ENCODE measurements around the gene KLF1. TPM values are rescaled to one million over a fixed set of nuclear protein-coding genes. Genes with fewer than 3 reads are reported as not detected.

The KLF1 gene
- total RNA-seq, 1 experiment from 2014 or later, result not detected

GRCh38 chr19:12884627-12884925 is 2.4 kb downstream of the KLF1 start:
- TF ChIP-seq ZFX (IDR thresholded peaks at IDR 0.05), result no peak
- TF ChIP-seq FOSL1 (IDR thresholded peaks at IDR 0.05; ENCODE audit: low read depth), result no peak
- TF ChIP-seq SP1 (IDR thresholded peaks at IDR 0.05; ENCODE audit: low read depth), result no peak
- no peak for TF ChIP-seq ZNF274 (IDR thresholded peaks at IDR 0.05; ENCODE audit: low read depth, low read length)
- no peak for TF ChIP-seq POLR2A (IDR thresholded peaks at IDR 0.05; ENCODE audit: borderline replicate concordance, extremely low read depth, insufficient read depth, insufficient read length)
- no peak for TF ChIP-seq EZH2phosphoT487 (IDR thresholded peaks at IDR 0.05; ENCODE audit: borderline replicate concordance)
- no peak for TF ChIP-seq ELF1 (IDR thresholded peaks at IDR 0.05; ENCODE audit: borderline replicate concordance, low read depth)
- no peak for TF ChIP-seq ATF3 (IDR thresholded peaks at IDR 0.05)
- no peak for TF ChIP-seq EZH2 (IDR thresholded peaks at IDR 0.05)
- no peak for TF ChIP-seq TCF7L2 (IDR thresholded peaks at IDR 0.05; ENCODE audit: borderline replicate concordance, extremely low read depth, insufficient read depth, insufficient read length)
- TF ChIP-seq, protein P1, sequence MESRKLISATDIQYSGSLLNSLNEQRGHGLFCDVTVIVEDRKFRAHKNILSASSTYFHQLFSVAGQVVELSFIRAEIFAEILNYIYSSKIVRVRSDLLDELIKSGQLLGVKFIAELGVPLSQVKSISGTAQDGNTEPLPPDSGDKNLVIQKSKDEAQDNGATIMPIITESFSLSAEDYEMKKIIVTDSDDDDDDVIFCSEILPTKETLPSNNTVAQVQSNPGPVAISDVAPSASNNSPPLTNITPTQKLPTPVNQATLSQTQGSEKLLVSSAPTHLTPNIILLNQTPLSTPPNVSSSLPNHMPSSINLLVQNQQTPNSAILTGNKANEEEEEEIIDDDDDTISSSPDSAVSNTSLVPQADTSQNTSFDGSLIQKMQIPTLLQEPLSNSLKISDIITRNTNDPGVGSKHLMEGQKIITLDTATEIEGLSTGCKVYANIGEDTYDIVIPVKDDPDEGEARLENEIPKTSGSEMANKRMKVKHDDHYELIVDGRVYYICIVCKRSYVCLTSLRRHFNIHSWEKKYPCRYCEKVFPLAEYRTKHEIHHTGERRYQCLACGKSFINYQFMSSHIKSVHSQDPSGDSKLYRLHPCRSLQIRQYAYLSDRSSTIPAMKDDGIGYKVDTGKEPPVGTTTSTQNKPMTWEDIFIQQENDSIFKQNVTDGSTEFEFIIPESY (IDR thresholded peaks at IDR 0.05; ENCODE audit: extremely low read depth, insufficient replicate concordance, low read length), result no peak
- TF ChIP-seq, protein P2, sequence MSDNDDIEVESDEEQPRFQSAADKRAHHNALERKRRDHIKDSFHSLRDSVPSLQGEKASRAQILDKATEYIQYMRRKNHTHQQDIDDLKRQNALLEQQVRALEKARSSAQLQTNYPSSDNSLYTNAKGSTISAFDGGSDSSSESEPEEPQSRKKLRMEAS (IDR thresholded peaks at IDR 0.05), result no peak
- TF ChIP-seq JUND (IDR thresholded peaks at IDR 0.05), result no peak
- TF ChIP-seq EGR1 (IDR thresholded peaks at IDR 0.05; ENCODE audit: low read depth), result no peak
- TF ChIP-seq, protein P3, sequence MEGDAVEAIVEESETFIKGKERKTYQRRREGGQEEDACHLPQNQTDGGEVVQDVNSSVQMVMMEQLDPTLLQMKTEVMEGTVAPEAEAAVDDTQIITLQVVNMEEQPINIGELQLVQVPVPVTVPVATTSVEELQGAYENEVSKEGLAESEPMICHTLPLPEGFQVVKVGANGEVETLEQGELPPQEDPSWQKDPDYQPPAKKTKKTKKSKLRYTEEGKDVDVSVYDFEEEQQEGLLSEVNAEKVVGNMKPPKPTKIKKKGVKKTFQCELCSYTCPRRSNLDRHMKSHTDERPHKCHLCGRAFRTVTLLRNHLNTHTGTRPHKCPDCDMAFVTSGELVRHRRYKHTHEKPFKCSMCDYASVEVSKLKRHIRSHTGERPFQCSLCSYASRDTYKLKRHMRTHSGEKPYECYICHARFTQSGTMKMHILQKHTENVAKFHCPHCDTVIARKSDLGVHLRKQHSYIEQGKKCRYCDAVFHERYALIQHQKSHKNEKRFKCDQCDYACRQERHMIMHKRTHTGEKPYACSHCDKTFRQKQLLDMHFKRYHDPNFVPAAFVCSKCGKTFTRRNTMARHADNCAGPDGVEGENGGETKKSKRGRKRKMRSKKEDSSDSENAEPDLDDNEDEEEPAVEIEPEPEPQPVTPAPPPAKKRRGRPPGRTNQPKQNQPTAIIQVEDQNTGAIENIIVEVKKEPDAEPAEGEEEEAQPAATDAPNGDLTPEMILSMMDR (IDR thresholded peaks at IDR 0.05 in 2 of 3, conservative IDR thresholded peaks at IDR 0.05 in 1 of 3; ENCODE audit: borderline replicate concordance in 1 of 3, insufficient read depth in 1 of 3, low read depth in 2 of 3, low read length in 2 of 3), result no peak
- TF ChIP-seq SRF (IDR thresholded peaks at IDR 0.05; ENCODE audit: low read depth), result no peak
- no peak for TF ChIP-seq SIN3A (IDR thresholded peaks at IDR 0.05; ENCODE audit: low read depth)
- no peak for TF ChIP-seq POLR2AphosphoS5 (IDR thresholded peaks at IDR 0.05; ENCODE audit: low read depth, low read length)
- RAD21 ChIA-PET (ENCODE audit: low non-redundant PET in 1 of 2, low total read pairs in 2 of 2, uncharacterized antibody in 2 of 2, unreplicated experiment in 2 of 2), result no interaction called here
- no TSS peak for BruUV-seq (replicated peaks)
- no peak overlapping the region for H3K27ac ChIP-seq (ENCODE audit: low read depth, low read length)
- H4K20me1 ChIP-seq (ENCODE audit: insufficient read depth), result no peaks in the 10 kb centered on the region
- intact Hi-C loops (cut with micrococcal nuclease), result no loop called here
- no peaks in the 10 kb centered on the region for H3K36me3 ChIP-seq (ENCODE audit: control insufficient read depth in 1 of 2, insufficient read depth in 2 of 2, low read length in 2 of 2)
- CTCF ChIA-PET, result no interaction called here
- no peaks in the 10 kb centered on the region for H3K9me2 ChIP-seq (ENCODE audit: insufficient read depth)
- no peak overlapping the region for H3K4me3 ChIP-seq (replicated peaks in 1 of 2; ENCODE audit: low read depth in 1 of 2, low read length in 2 of 2)
- POLR2A ChIA-PET, result no interaction called here
- ATAC-seq, result no peak
- H3K27me3 ChIP-seq (ENCODE audit: insufficient read depth, low read length), result no peaks in the 10 kb centered on the region
- peaks cover 6 to 15% of the 10 kb centered on the region in 2 experiments; a peak in 3 of 4 replicates for H3K4me1 ChIP-seq (ENCODE audit: control insufficient read depth in 1 of 2, insufficient read depth in 2 of 2, low read length in 2 of 2)
- no peak overlapping the region for H2AFZ ChIP-seq (ENCODE audit: low read depth, low read length, poor library complexity, severe bottlenecking)
- no peak overlapping the region for H3K4me2 ChIP-seq (ENCODE audit: low read length)
- no peak overlapping the region for H3K9ac ChIP-seq (ENCODE audit: low read length)
- no peak for DNase-seq (ENCODE audit: low read depth, low spot score)
- peaks cover 0 to 14% of the 10 kb centered on the region in 2 experiments; a peak in 2 of 4 replicates for H3K9me3 ChIP-seq (ENCODE audit: control insufficient read depth in 1 of 2, insufficient read depth in 1 of 2, low read depth in 1 of 2, low read length in 2 of 2)
- H3K79me2 ChIP-seq (ENCODE audit: insufficient read depth, low read length), result no peaks in the 10 kb centered on the region
